HG03571 (cell line): ENCODE data around the gene PPP1R12B.
"Not testable (repeated sequence)": the region's sequence is repeated elsewhere in the genome, so short reads cannot be mapped to it uniquely, and the experiment has no call there.

Experiments
- ATAC-seq: cut with Tn5 transposase; IDR thresholded peaks from one replicate; pipeline ENCODE4 v1.9.1; 2021; ENCODE audit not compliant: unreplicated experiment

Gene PPP1R12B

GRCh38 chr1:202553560-202554038, 205.1 kb downstream of the PPP1R12B start:
- peak; percentile 40 for ATAC-seq

GRCh38 chr1:202554619-202555018, 206.1 kb downstream of the PPP1R12B start:
- not testable (repeated sequence) for ATAC-seq

GRCh38 chr1:202556037-202556436, 207.5 kb downstream of the PPP1R12B start:
- ATAC-seq = not testable (repeated sequence)

- not testable (repeated sequence) for ATAC-seq
Measured at GRCh38 chr1:202557662-202558061, 209.2 kb downstream of the PPP1R12B start.

GRCh38 chr1:202561240-202561639, 212.7 kb downstream of the PPP1R12B start:
- no peak for ATAC-seq

- ATAC-seq = no peak
Measured at GRCh38 chr1:202561726-202562443, 213.4 kb downstream of the PPP1R12B start.

GRCh38 chr1:202562444-202563060, 214.1 kb downstream of the PPP1R12B start:
- ATAC-seq = no peak

- ATAC-seq = no peak
Measured at GRCh38 chr1:202563818-202564217, 215.3 kb downstream of the PPP1R12B start.

- ATAC-seq = no peak
Measured at GRCh38 chr1:202564958-202565495, 216.5 kb downstream of the PPP1R12B start.

GRCh38 chr1:202565890-202566602, 217.5 kb downstream of the PPP1R12B start:
- ATAC-seq = peak; percentile 87

GRCh38 chr1:202567738-202568137, 219.2 kb downstream of the PPP1R12B start:
- ATAC-seq = no peak

- no peak for ATAC-seq
Measured at GRCh38 chr1:202568410-202568809, 219.9 kb downstream of the PPP1R12B start.

GRCh38 chr1:202568826-202569225, 220.3 kb downstream of the PPP1R12B start:
- ATAC-seq = no peak

GRCh38 chr1:202569393-202570322, 221.2 kb downstream of the PPP1R12B start:
- no peak for ATAC-seq

- no peak for ATAC-seq
Measured at GRCh38 chr1:202571719-202572339, 223.3 kb downstream of the PPP1R12B start.

GRCh38 chr1:202572867-202573266, 224.4 kb downstream of the PPP1R12B start:
- no peak for ATAC-seq

GRCh38 chr1:202575918-202576653, 227.6 kb downstream of the PPP1R12B start:
- ATAC-seq = no peak

- ATAC-seq = no peak
Measured at GRCh38 chr1:202576816-202577215, 228.3 kb downstream of the PPP1R12B start.

GRCh38 chr1:202577381-202577780, 228.9 kb downstream of the PPP1R12B start:
- ATAC-seq = no peak
